Erythroblast (primary cell): Measurements from ENCODE around the gene CA10.

ENCODE experiments used
- GATA1 ChIP-seq: IDR thresholded peaks from 2 replicates; pipeline ENCODE4 v1.6.1; 2011; ENCODE audit warnings: low read depth, mild to moderate bottlenecking, control low read depth, low read length, moderate library complexity
- POLR2A ChIP-seq: IDR thresholded peaks from 2 replicates; pipeline ENCODE4 v1.6.1; 2011; ENCODE audit warnings: mild to moderate bottlenecking, low read length

DNA sequence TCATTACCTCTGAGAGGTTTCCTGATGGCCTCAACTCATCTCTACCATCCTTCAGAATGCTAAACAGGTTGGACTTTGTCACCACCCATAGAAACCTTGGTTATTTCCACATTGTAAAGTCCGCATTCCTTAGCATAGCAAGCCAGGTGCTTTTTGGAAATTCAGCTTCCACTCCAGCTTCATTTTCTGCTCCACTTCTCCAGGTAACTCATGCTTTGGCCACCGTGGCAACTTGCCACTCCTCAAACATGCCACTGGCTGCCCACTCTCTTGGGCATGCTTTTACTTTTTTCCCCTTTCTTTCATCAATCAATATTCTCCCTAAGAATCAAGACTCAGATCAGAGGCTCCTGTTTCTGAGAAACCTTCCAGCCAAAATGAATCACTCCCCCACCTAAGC is 203.3 kb downstream of the CA10 start:
- no peak for TF ChIP-seq POLR2A
- TF ChIP-seq GATA1: no peak
